GM06990 (cell line): Measurements from ENCODE around the gene RASSF3.

Experiments used
- DNase-seq: peaks from one replicate; pipeline ENCODE4 v3.0.0-alpha.2; 2011; ENCODE audit not compliant: insufficient read length; ENCODE audit errors: extremely low read depth
- H3K27me3 ChIP-seq: replicated peaks from 2 replicates; pipeline ENCODE4 v1.6.0; 2011; ENCODE audit warnings: low read length; ENCODE audit not compliant: control insufficient read depth, insufficient read depth
- H3K36me3 ChIP-seq: 2 replicates; pipeline ENCODE4 v1.5.1; 2011; ENCODE audit warnings: low read length; ENCODE audit not compliant: control insufficient read depth, insufficient read depth
- H3K4me3 ChIP-seq: replicated peaks from 2 replicates; pipeline ENCODE4 v1.5.1; 2011; ENCODE audit warnings: low read depth, mild to moderate bottlenecking, control low read depth, low read length
- CTCF ChIP-seq: IDR thresholded peaks from 2 replicates; pipeline ENCODE4 v1.5.1; 2011; ENCODE audit warnings: low read length, control low read depth, mild to moderate bottlenecking, inconsistent platforms; ENCODE audit not compliant: insufficient read depth, poor library complexity, severe bottlenecking

RASSF3 gene

GRCh38 chr12:64716371-64716770 lies 106.1 kb downstream of the RASSF3 start:
- TF ChIP-seq CTCF: no peak
- no peak for DNase-seq
- Histone ChIP-seq H3K36me3 (peaks cover 1% of the 10 kb centered on the region), H3K4me3 (no peak overlapping the region), H3K27me3 (no peaks in the 10 kb centered on the region)

- no peak overlapping the region for H3K4me3 ChIP-seq
- H3K27me3 ChIP-seq: no peaks in the 10 kb centered on the region
- TF ChIP-seq CTCF: no peak
- peaks cover 1% of the 10 kb centered on the region for H3K36me3 ChIP-seq
- no peak for DNase-seq
Measured at GRCh38 chr12:64716839-64717455, 106.7 kb downstream of the RASSF3 start.

- Histone ChIP-seq H3K36me3 (peaks cover 5% of the 10 kb centered on the region), H3K4me3 (no peak overlapping the region), H3K27me3 (no peaks in the 10 kb centered on the region)
- no peak for DNase-seq
- TF ChIP-seq CTCF: no peak
Measured at GRCh38 chr12:64718649-64719048, 108.4 kb downstream of the RASSF3 start.

- H3K36me3 ChIP-seq: peaks cover 5% of the 10 kb centered on the region
- H3K27me3 ChIP-seq: no peaks in the 10 kb centered on the region
- no peak for DNase-seq
- no peak for TF ChIP-seq CTCF
- no peak overlapping the region for H3K4me3 ChIP-seq
Measured at GRCh38 chr12:64720884-64721283, 110.6 kb downstream of the RASSF3 start.

GRCh38 chr12:64722835-64723234 lies 112.5 kb downstream of the RASSF3 start:
- no peak for TF ChIP-seq CTCF
- H3K4me3 ChIP-seq: no peak overlapping the region
- DNase-seq: no peak
- H3K27me3 ChIP-seq: no peaks in the 10 kb centered on the region
- H3K36me3 ChIP-seq: peaks cover 4% of the 10 kb centered on the region

- Histone ChIP-seq H3K27me3 (no peaks in the 10 kb centered on the region), H3K4me3 (no peak overlapping the region), H3K36me3 (peaks cover 4% of the 10 kb centered on the region)
- no peak for TF ChIP-seq CTCF
- no peak for DNase-seq
Measured at GRCh38 chr12:64723630-64724029, 113.3 kb downstream of the RASSF3 start.
